ENCODE measurements around the gene AP1S3.

DNA sequence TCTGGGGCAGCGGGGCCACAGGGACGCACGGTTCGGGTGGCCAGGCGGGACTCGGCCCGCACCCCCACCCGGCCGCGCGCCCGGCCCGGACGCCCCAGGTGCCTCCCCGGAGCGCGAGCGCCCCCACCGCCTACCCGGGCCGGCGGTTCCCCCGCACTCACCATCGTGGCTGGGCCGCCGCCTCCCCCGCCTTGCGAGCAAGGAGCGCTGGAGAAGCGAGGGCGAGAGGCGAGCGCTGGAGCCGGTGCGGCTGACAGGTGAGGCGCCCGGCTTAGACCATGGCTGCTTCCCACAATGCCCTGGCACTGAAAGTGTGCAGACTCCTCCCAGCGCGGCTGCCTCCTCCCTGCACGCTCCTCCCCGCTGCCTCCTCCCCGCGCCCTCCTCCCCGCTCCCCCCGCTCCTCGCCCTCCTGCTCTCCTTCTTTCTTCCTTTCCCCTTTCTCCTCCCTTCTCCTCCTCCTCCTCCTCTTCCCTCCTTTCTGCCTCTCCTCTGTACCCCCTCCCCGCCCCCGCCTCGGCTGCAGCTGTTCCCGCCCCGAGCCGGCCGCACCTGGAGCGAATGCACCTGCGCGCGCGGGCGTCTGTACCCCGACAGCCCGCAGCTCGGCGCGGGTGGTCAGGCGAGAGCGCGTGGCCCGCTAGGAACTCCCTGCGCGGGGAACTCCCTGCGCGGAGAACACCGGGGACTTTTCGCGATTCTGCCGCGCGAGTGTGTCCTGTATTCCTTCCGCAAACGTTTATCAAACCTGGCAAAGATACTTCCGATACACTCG is at the start of gene AP1S3:
- TF ChIP-seq, protein P1, sequence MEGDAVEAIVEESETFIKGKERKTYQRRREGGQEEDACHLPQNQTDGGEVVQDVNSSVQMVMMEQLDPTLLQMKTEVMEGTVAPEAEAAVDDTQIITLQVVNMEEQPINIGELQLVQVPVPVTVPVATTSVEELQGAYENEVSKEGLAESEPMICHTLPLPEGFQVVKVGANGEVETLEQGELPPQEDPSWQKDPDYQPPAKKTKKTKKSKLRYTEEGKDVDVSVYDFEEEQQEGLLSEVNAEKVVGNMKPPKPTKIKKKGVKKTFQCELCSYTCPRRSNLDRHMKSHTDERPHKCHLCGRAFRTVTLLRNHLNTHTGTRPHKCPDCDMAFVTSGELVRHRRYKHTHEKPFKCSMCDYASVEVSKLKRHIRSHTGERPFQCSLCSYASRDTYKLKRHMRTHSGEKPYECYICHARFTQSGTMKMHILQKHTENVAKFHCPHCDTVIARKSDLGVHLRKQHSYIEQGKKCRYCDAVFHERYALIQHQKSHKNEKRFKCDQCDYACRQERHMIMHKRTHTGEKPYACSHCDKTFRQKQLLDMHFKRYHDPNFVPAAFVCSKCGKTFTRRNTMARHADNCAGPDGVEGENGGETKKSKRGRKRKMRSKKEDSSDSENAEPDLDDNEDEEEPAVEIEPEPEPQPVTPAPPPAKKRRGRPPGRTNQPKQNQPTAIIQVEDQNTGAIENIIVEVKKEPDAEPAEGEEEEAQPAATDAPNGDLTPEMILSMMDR (IDR thresholded peaks at IDR 0.05) = peak in 1 of 12 donors; percentile 13
- TF ChIP-seq POLR2A (IDR thresholded peaks at IDR 0.05) = no peak

All from heart left ventricle (tissue), 13 donors.